Measurements from ENCODE around the gene ALDH8A1.

The ALDH8A1 gene

GRCh38 chr6:134894800-134895199 is 55.1 kb downstream of the ALDH8A1 start:
- H3K4me3 ChIP-seq (ENCODE audit: severe bottlenecking): no peak overlapping the region
- no peak for TF ChIP-seq CTCF (IDR thresholded peaks at IDR 0.05; ENCODE audit: poor library complexity, severe bottlenecking)
- peaks cover 3% of the 10 kb centered on the region for H3K9me3 ChIP-seq (ENCODE audit: severe bottlenecking)
- no peaks in the 10 kb centered on the region for H3K36me3 ChIP-seq (ENCODE audit: low read depth)
- no peaks in the 10 kb centered on the region for H3K4me1 ChIP-seq (ENCODE audit: insufficient read depth, poor library complexity, severe bottlenecking)
- no peak for DNase-seq (ENCODE audit: low spot score)
- no peaks in the 10 kb centered on the region for H3K27me3 ChIP-seq (ENCODE audit: insufficient read depth, poor library complexity, severe bottlenecking)
- H3K27ac ChIP-seq (ENCODE audit: poor library complexity, severe bottlenecking): no peak overlapping the region
- no peak for ATAC-seq (ENCODE audit: low read depth)

GRCh38 chr6:134892362-134892761 is 57.5 kb downstream of the ALDH8A1 start:
- ATAC-seq (ENCODE audit: low read depth) (no peak), DNase-seq (ENCODE audit: low spot score) (no peak)
- H3K4me3 ChIP-seq (ENCODE audit: severe bottlenecking): no peak overlapping the region
- peaks cover 3% of the 10 kb centered on the region for H3K9me3 ChIP-seq (ENCODE audit: severe bottlenecking)
- no peaks in the 10 kb centered on the region for H3K4me1 ChIP-seq (ENCODE audit: insufficient read depth, poor library complexity, severe bottlenecking)
- no peak overlapping the region for H3K27ac ChIP-seq (ENCODE audit: poor library complexity, severe bottlenecking)
- TF ChIP-seq CTCF (IDR thresholded peaks at IDR 0.05; ENCODE audit: poor library complexity, severe bottlenecking): no peak
- H3K27me3 ChIP-seq (ENCODE audit: insufficient read depth, poor library complexity, severe bottlenecking): no peaks in the 10 kb centered on the region
- no peaks in the 10 kb centered on the region for H3K36me3 ChIP-seq (ENCODE audit: low read depth)

- DNase-seq (ENCODE audit: low spot score) (no peak), ATAC-seq (ENCODE audit: low read depth) (no peak)
- Histone ChIP-seq H3K27me3 (ENCODE audit: insufficient read depth, poor library complexity, severe bottlenecking) (no peaks in the 10 kb centered on the region), H3K9me3 (ENCODE audit: severe bottlenecking) (peaks cover 3% of the 10 kb centered on the region), H3K4me1 (ENCODE audit: insufficient read depth, poor library complexity, severe bottlenecking) (no peaks in the 10 kb centered on the region), H3K36me3 (ENCODE audit: low read depth) (no peaks in the 10 kb centered on the region), H3K4me3 (ENCODE audit: severe bottlenecking) (no peak overlapping the region), H3K27ac (ENCODE audit: poor library complexity, severe bottlenecking) (no peak overlapping the region)
- no peak for TF ChIP-seq CTCF (IDR thresholded peaks at IDR 0.05; ENCODE audit: poor library complexity, severe bottlenecking)
Observed at GRCh38 chr6:134891633-134892032, 58.3 kb downstream of the ALDH8A1 start.

GRCh38 chr6:134888316-134888715 is 61.6 kb downstream of the ALDH8A1 start:
- H3K4me3 ChIP-seq (ENCODE audit: severe bottlenecking): no peak overlapping the region
- no peak overlapping the region for H3K27ac ChIP-seq (ENCODE audit: poor library complexity, severe bottlenecking)
- no peaks in the 10 kb centered on the region for H3K36me3 ChIP-seq (ENCODE audit: low read depth)
- H3K4me1 ChIP-seq (ENCODE audit: insufficient read depth, poor library complexity, severe bottlenecking): no peaks in the 10 kb centered on the region
- DNase-seq (ENCODE audit: low spot score) (no peak), ATAC-seq (ENCODE audit: low read depth) (no peak)
- no peak for TF ChIP-seq CTCF (IDR thresholded peaks at IDR 0.05; ENCODE audit: poor library complexity, severe bottlenecking)
- peaks cover 3% of the 10 kb centered on the region for H3K9me3 ChIP-seq (ENCODE audit: severe bottlenecking)
- no peaks in the 10 kb centered on the region for H3K27me3 ChIP-seq (ENCODE audit: insufficient read depth, poor library complexity, severe bottlenecking)

GRCh38 chr6:134884752-134885151 is 65.1 kb downstream of the ALDH8A1 start:
- no peaks in the 10 kb centered on the region for H3K27me3 ChIP-seq (ENCODE audit: insufficient read depth, poor library complexity, severe bottlenecking)
- no peak for TF ChIP-seq CTCF (IDR thresholded peaks at IDR 0.05; ENCODE audit: poor library complexity, severe bottlenecking)
- H3K9me3 ChIP-seq (ENCODE audit: severe bottlenecking): no peaks in the 10 kb centered on the region
- no peak overlapping the region for H3K4me3 ChIP-seq (ENCODE audit: severe bottlenecking)
- ATAC-seq (ENCODE audit: low read depth) (no peak), DNase-seq (ENCODE audit: low spot score) (no peak)
- H3K4me1 ChIP-seq (ENCODE audit: insufficient read depth, poor library complexity, severe bottlenecking): no peaks in the 10 kb centered on the region
- H3K27ac ChIP-seq (ENCODE audit: poor library complexity, severe bottlenecking): no peak overlapping the region
- no peaks in the 10 kb centered on the region for H3K36me3 ChIP-seq (ENCODE audit: low read depth)

Measured in RWPE2 (cell line).